ENCODE measurements around the gene TUBB4B. TPM values are rescaled to one million over a fixed set of nuclear protein-coding genes. Genes with fewer than 3 reads are reported as not detected.
A peak's percentile ranks its signal among the peaks of the same experiment; 100 is the strongest.

Gene TUBB4B
- total RNA-seq, 1 donor from 2014 or later: 262 TPM

- TF ChIP-seq, protein P1, sequence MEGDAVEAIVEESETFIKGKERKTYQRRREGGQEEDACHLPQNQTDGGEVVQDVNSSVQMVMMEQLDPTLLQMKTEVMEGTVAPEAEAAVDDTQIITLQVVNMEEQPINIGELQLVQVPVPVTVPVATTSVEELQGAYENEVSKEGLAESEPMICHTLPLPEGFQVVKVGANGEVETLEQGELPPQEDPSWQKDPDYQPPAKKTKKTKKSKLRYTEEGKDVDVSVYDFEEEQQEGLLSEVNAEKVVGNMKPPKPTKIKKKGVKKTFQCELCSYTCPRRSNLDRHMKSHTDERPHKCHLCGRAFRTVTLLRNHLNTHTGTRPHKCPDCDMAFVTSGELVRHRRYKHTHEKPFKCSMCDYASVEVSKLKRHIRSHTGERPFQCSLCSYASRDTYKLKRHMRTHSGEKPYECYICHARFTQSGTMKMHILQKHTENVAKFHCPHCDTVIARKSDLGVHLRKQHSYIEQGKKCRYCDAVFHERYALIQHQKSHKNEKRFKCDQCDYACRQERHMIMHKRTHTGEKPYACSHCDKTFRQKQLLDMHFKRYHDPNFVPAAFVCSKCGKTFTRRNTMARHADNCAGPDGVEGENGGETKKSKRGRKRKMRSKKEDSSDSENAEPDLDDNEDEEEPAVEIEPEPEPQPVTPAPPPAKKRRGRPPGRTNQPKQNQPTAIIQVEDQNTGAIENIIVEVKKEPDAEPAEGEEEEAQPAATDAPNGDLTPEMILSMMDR (IDR thresholded peaks at IDR 0.05; ENCODE audit: insufficient read depth, low read length, poor library complexity, severe bottlenecking): no peak
- no peaks in the 10 kb centered on the region for H3K36me3 ChIP-seq (ENCODE audit: control insufficient read depth, insufficient read depth, low read length)
- H3K27me3 ChIP-seq (ENCODE audit: control insufficient read depth, insufficient read depth, low read length): no peaks in the 10 kb centered on the region
- DNase-seq (ENCODE audit: low read depth): no peak
- H3K4me3 ChIP-seq (ENCODE audit: low read depth, low read length): no peak overlapping the region
These were observed 32.7 kb downstream of the TUBB4B start for GRCh38 chr9:137273611-137274320.

DNA sequence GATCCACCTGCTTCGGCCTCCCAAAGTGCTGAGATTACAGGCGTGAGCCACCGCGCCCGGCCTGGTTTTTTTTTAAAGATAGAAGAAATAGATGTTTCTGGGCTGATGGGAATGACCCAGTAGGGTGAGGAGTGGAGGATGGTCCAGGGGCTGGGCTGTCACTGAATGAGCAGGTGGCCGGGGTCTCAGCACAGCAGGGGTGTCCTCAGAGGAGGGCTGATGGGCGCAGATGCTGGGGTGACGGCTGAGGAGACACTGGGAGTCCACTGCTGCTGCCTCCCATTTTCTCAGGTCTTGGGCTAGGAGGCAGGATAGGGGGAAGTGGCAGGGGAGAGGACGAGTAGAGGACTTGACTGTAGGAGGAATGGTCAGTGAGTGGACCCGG, 34.1 kb downstream of the TUBB4B start:
- TF ChIP-seq, protein P1 (IDR thresholded peaks at IDR 0.05; ENCODE audit: insufficient read depth, low read length, poor library complexity, severe bottlenecking): no peak

GRCh38 chr9:137275588-137276472, 34.7 kb downstream of the TUBB4B start:
- no peak for DNase-seq (ENCODE audit: low read depth)
- TF ChIP-seq, protein P1 (IDR thresholded peaks at IDR 0.05; ENCODE audit: insufficient read depth, low read length, poor library complexity, severe bottlenecking): no peak
- no peaks in the 10 kb centered on the region for H3K27me3 ChIP-seq (ENCODE audit: control insufficient read depth, insufficient read depth, low read length)
- no peak overlapping the region for H3K4me3 ChIP-seq (ENCODE audit: low read depth, low read length)
- H3K36me3 ChIP-seq (ENCODE audit: control insufficient read depth, insufficient read depth, low read length): peaks cover 1% of the 10 kb centered on the region

More for the DNA sequence above, 34.1 kb downstream of the TUBB4B start:
- H3K4me3 ChIP-seq (ENCODE audit: low read depth, low read length): no peak overlapping the region
- H3K36me3 ChIP-seq (ENCODE audit: control insufficient read depth, insufficient read depth, low read length): peaks cover 1% of the 10 kb centered on the region
- no peak for DNase-seq (ENCODE audit: low read depth)
- H3K27me3 ChIP-seq (ENCODE audit: control insufficient read depth, insufficient read depth, low read length): no peaks in the 10 kb centered on the region

DNA sequence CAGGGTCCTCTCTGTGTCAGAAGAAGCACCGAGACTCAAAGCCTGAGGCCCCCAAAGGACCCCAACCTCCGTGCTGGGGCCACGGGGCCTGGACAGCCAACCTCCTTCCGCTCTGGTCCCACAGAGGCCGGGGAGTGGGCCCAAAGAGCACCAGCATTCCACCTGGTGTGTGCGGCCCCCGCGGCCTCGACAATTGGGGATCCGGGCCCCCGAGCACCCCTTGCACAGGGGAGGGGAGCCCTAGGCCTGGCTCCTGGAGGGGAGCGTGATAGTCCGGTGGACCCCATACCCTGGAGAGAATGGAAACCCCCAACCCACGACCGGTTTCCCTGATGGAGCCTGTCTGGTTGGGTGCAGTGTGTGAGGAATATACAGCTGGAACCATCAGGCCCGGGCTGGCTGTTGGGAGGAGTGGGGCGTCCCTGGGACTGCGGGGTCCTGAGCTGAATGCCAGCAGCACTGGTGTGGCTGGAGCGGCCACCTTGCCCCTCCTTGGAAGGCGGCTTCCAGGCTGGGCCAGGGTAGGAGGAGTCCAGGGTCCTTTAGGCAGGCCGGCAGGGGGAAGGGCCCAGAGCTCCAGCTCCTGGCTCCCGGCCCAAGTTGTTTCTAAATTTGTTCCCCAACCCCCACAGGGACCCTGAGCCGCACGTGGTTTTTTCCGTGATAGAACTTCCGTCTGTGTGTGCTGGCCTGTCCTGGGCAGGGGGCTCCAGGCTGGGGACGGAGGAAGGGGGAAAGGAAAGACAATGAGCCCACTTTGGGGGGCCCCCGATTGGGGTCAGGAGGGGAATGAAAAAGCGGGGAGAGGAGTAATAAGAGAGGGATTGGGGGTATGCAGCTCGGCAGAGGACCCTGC, 35.6 kb downstream of the TUBB4B start:
- TF ChIP-seq, protein P1 (IDR thresholded peaks at IDR 0.05; ENCODE audit: insufficient read depth, low read length, poor library complexity, severe bottlenecking): no peak
- Histone ChIP-seq H3K36me3 (ENCODE audit: control insufficient read depth, insufficient read depth, low read length) (peaks cover 1% of the 10 kb centered on the region), H3K4me3 (ENCODE audit: low read depth, low read length) (peak overlapping the region; percentile 61), H3K27me3 (ENCODE audit: control insufficient read depth, insufficient read depth, low read length) (no peaks in the 10 kb centered on the region)
- DNase-seq (ENCODE audit: low read depth): no peak

DNA sequence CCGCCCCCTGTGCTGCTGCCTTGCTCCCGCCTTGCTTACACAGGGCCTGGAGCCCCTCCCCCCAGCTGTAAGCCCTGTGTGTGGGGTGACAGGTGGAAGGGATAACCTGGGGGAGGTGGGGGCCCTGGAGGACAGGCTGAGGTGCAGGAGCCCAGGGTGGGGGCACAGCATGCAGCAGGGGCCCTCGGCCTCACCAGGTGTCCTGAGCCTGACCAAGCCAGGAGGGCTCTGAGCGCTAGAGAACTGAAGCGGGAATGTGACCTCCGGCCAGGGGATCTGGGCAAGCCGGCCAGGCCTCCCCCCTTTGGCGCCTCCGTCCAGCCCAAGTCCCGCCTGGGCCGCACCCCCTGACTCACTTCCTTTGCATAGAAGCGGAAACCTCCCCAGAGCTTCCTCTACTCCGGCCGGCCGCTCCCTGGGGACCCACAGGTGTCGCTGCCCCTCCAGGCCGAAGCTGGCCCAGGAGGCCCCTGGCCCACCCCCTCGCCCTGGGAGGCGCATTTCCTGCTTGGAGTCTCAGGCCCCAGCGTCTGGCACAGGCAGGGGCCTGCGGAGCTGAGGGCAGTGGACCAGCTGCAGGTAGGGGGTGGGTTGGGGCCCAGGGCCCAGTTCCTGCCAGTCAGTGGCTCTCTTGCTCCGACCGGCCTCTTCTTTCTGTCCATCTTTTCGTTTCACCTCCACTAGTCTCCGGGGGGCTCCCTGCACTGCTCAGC, 36.4 kb downstream of the TUBB4B start, which contains the start of gene TOR4A:
TSS of gene TOR4A (plus strand) at position 398 of the 713 bp plus-strand sequence. CDS start 964 bp downstream, outside the sequence.
- Histone ChIP-seq H3K4me3 (ENCODE audit: low read depth, low read length) (peak within 1 kb of the TSS; percentile 61), H3K36me3 (ENCODE audit: control insufficient read depth, insufficient read depth, low read length) (peaks cover 1% of the 10 kb centered on the region), H3K27me3 (ENCODE audit: control insufficient read depth, insufficient read depth, low read length) (no peaks in the 10 kb centered on the region)
- DNase-seq (ENCODE audit: low read depth): peak; percentile 65
- TF ChIP-seq, protein P1 (IDR thresholded peaks at IDR 0.05; ENCODE audit: insufficient read depth, low read length, poor library complexity, severe bottlenecking): peak; percentile 46

All from kidney epithelial cell (primary cell).